ENCODE data around the gene TMEM95. TPM values are rescaled to one million over a fixed set of nuclear protein-coding genes. Genes with fewer than 3 reads are reported as not detected.
A peak's percentile ranks its signal among the peaks of the same experiment; 100 is the strongest.

The TMEM95 gene
- total and polyA plus RNA-seq, 10 donors = not detected

DNA sequence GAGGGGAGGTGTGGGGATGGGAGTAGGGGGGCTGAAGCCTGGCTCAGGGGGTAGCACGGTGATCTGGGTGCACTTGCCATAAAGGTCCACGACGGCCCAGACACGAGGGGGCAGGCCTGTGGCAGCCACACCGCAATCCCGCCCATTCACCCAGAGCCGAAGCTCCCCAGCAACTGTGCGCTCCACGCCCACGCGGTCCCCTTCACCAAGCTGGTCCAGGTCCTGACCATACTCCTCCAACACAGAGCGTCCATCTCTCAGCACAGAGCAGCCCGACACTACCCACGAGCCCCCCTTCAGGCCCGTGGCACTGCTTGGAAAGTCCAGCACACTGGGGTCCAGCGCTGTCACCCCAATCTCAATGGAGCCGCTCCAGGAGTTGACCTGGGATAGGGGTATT lies 27.5 kb upstream of the TMEM95 start:
- 85 to 94% (median 90%) methylated on average over 15 to 17 of the region's 17 CpGs for WGBS, 5 donors
- Histone ChIP-seq H3K4me1 (peaks cover 8 to 64% (median 43%) of the 10 kb centered on the region in 6 donors), H3K4me3 (no peak overlapping the region), H3K36me3 (peaks cover 0 to 50% (median 35%) of the 10 kb centered on the region in 6 donors), H3K9me3 (no peaks in the 10 kb centered on the region), H3K27ac (no peak overlapping the region), H3K27me3 (replicated peaks in 1 of 7) (no peaks in the 10 kb centered on the region)
- DNase-seq = no peak
- TF ChIP-seq, protein P1, sequence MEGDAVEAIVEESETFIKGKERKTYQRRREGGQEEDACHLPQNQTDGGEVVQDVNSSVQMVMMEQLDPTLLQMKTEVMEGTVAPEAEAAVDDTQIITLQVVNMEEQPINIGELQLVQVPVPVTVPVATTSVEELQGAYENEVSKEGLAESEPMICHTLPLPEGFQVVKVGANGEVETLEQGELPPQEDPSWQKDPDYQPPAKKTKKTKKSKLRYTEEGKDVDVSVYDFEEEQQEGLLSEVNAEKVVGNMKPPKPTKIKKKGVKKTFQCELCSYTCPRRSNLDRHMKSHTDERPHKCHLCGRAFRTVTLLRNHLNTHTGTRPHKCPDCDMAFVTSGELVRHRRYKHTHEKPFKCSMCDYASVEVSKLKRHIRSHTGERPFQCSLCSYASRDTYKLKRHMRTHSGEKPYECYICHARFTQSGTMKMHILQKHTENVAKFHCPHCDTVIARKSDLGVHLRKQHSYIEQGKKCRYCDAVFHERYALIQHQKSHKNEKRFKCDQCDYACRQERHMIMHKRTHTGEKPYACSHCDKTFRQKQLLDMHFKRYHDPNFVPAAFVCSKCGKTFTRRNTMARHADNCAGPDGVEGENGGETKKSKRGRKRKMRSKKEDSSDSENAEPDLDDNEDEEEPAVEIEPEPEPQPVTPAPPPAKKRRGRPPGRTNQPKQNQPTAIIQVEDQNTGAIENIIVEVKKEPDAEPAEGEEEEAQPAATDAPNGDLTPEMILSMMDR (IDR thresholded peaks at IDR 0.05 in 8 of 11, conservative IDR thresholded peaks at IDR 0.05 in 3 of 11) = no peak
- TF ChIP-seq POLR2A (IDR thresholded peaks at IDR 0.05) (no peak), POLR2AphosphoS5 (IDR thresholded peaks at IDR 0.05) (no peak)
- intact Hi-C loops (cut with DNase I; ENCODE audit: low total_unique reads) = no loop called here

DNA sequence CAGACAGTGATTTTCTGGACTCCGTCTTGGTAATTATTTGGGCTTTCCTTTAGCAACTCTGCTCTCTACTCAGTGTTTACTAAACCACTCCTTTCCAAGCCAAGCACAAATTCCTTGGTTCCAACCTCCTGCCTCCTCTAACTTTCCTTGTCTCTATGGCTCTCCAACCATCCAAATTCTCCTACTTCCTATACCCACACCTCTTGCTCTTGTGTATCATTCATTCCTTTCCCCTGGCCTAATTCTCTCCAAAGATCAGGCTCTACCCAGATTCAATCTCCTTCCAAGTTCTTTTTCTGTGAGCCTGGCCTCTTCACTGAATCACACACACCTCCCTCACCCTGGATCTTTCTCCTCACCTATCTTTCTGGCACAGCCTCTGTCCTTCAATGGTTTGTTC lies 26.9 kb upstream of the TMEM95 start:
- intact Hi-C loops (cut with DNase I; ENCODE audit: low total_unique reads) = no loop called here
- H3K9me3 ChIP-seq = no peaks in the 10 kb centered on the region
- no peak for DNase-seq
- H3K4me3 ChIP-seq = peak overlapping the region in 4 of 8 donors; percentile 80 to 95 (median 86)
- no peaks in the 10 kb centered on the region for H3K27me3 ChIP-seq (replicated peaks in 1 of 7)
- H3K27ac ChIP-seq = peak overlapping the region in 3 of 8 donors; percentile 92 to 95 (median 95)
- 80 to 95% (median 91%) methylated on average over 1 of the region's 1 CpG for WGBS, 5 donors
- H3K4me1 ChIP-seq = peaks cover 8 to 69% (median 43%) of the 10 kb centered on the region in 6 donors
- peaks cover 0 to 44% (median 30%) of the 10 kb centered on the region in 6 donors for H3K36me3 ChIP-seq
- TF ChIP-seq, protein P1 (IDR thresholded peaks at IDR 0.05 in 8 of 11, conservative IDR thresholded peaks at IDR 0.05 in 3 of 11) = no peak
- TF ChIP-seq POLR2AphosphoS5 (IDR thresholded peaks at IDR 0.05) = no peak
- no peak for TF ChIP-seq POLR2A (IDR thresholded peaks at IDR 0.05)

DNA sequence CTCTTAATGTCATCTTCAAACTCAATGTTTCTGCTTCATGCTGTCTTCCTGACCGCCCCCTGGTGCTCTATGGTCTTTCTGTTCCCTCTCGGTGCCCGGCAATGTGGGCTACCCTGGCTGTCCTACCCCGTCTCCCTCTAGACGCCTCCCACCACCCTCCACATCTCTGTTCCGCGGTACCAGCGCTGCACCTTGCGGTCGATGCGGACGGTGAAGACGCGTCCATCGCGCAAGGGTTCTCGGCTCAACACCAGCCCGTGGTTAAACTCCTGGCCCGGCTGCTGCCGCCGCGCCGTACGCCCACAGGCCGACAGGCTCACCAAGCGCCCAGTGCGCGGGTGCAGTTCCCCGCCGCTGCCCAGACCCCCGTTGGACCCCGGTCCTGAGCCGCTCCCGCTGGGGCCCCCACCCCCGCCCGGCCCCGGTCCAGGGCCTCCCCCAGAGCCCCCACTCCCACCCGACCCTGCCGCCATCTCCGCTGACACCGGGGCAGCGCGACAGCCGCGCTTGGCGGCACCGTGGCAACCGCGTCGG lies 26.0 kb upstream of the TMEM95 start, which contains the start of gene NEURL4:
TSS of gene NEURL4 (minus strand) at position 496 of the 534 bp plus-strand sequence. CDS start at position 473, 23 bp downstream.
- WGBS, 5 donors = 0 to 1% (median 1%) methylated on average over 32 to 50 of the region's 50 CpGs
- H3K4me3 ChIP-seq = peak within 1 kb of the TSS; percentile 77 to 95 (median 87)
- intact Hi-C loops (cut with DNase I; ENCODE audit: low total_unique reads) = no loop called here
- peaks cover 8 to 73% (median 42%) of the 10 kb centered on the region in 6 donors for H3K4me1 ChIP-seq
- TF ChIP-seq, protein P1 (IDR thresholded peaks at IDR 0.05 in 8 of 11, conservative IDR thresholded peaks at IDR 0.05 in 3 of 11) = no peak
- TF ChIP-seq POLR2AphosphoS5 (IDR thresholded peaks at IDR 0.05) = no peak
- no peak for TF ChIP-seq POLR2A (IDR thresholded peaks at IDR 0.05)
- peaks cover 0 to 35% (median 21%) of the 10 kb centered on the region in 6 donors for H3K36me3 ChIP-seq
- H3K27me3 ChIP-seq (replicated peaks in 1 of 7) = no peaks in the 10 kb centered on the region
- DNase-seq = no peak
- H3K9me3 ChIP-seq = no peaks in the 10 kb centered on the region
- H3K27ac ChIP-seq = peak within 1 kb of the TSS; percentile 89 to 95 (median 93)

GRCh38 chr17:7329374-7329996 lies 25.5 kb upstream of the TMEM95 start:
- intact Hi-C loops (cut with DNase I; ENCODE audit: low total_unique reads) = no loop called here
- Histone ChIP-seq H3K27me3 (replicated peaks in 1 of 7) (no peaks in the 10 kb centered on the region), H3K27ac (peak overlapping the region; percentile 89 to 95 (median 93)), H3K36me3 (peaks cover 0 to 30% (median 17%) of the 10 kb centered on the region in 6 donors), H3K4me3 (peak overlapping the region; percentile 77 to 95 (median 87)), H3K4me1 (peaks cover 6 to 73% (median 37%) of the 10 kb centered on the region in 6 donors), H3K9me3 (no peaks in the 10 kb centered on the region)
- WGBS, 5 donors = 0 to 1% (median 1%) methylated on average over 25 to 43 of the region's 43 CpGs
- DNase-seq = peak; percentile 99
- TF ChIP-seq POLR2A (IDR thresholded peaks at IDR 0.05) (peak in 2 of 3 donors; percentile 23 to 69), POLR2AphosphoS5 (IDR thresholded peaks at IDR 0.05) (peak; percentile 89 to 95 (median 94))
- TF ChIP-seq, protein P1 (IDR thresholded peaks at IDR 0.05 in 8 of 11, conservative IDR thresholded peaks at IDR 0.05 in 3 of 11) = peak in 4 of 11 experiments; percentile 5 to 50 (median 18)

All from spleen (tissue), 11 donors.